HG03060 (cell line): ENCODE measurements around the gene CTAG1B.
"Not testable (repeated sequence)": the region's sequence is repeated elsewhere in the genome, so short reads cannot be mapped to it uniquely, and the experiment has no call there.

ENCODE experiments used
- ATAC-seq: cut with Tn5 transposase; IDR thresholded peaks from one replicate; pipeline ENCODE4 v1.9.1; 2021; ENCODE audit warnings: low read depth, moderate number of reproducible peaks; ENCODE audit not compliant: unreplicated experiment

Gene CTAG1B

GRCh38 chrX:154619182-154619581, at the start of gene CTAG1B:
Gene CTAG1B (minus strand): TSS chrX:154619282. CDS start chrX:154619218, 64 bp downstream.
- ATAC-seq, result not testable (repeated sequence)

- no peak for ATAC-seq
Measured at GRCh38 chrX:154661899-154662298, 42.8 kb upstream of the CTAG1B start.

- no peak for ATAC-seq
Measured at GRCh38 chrX:154661170-154661569, 42.1 kb upstream of the CTAG1B start.

GRCh38 chrX:154660541-154660940, 41.5 kb upstream of the CTAG1B start:
- ATAC-seq, result no peak

GRCh38 chrX:154658957-154659356, 39.9 kb upstream of the CTAG1B start:
- ATAC-seq, result no peak

- no peak for ATAC-seq
Measured at GRCh38 chrX:154658187-154658586, 39.1 kb upstream of the CTAG1B start.

- ATAC-seq, result no peak
Measured at GRCh38 chrX:154657226-154657805, 38.2 kb upstream of the CTAG1B start.

- no peak for ATAC-seq
Measured at GRCh38 chrX:154655786-154656185, 36.7 kb upstream of the CTAG1B start.

- no peak for ATAC-seq
Measured at GRCh38 chrX:154655346-154655745, 36.3 kb upstream of the CTAG1B start.

- ATAC-seq, result no peak
Measured at GRCh38 chrX:154654925-154655324, 35.8 kb upstream of the CTAG1B start.

- ATAC-seq, result no peak
Measured at GRCh38 chrX:154654372-154654771, 35.3 kb upstream of the CTAG1B start.

GRCh38 chrX:154653413-154653812, 34.3 kb upstream of the CTAG1B start, which contains the start of gene CTAG2:
Gene CTAG2 (minus strand): TSS chrX:154653579. CDS start chrX:154653515, 64 bp downstream.
- not testable (repeated sequence) for ATAC-seq

GRCh38 chrX:154653048-154653401, 33.9 kb upstream of the CTAG1B start:
- no peak for ATAC-seq

- ATAC-seq, result no peak
Measured at GRCh38 chrX:154652311-154653047, 33.4 kb upstream of the CTAG1B start.

- no peak for ATAC-seq
Measured at GRCh38 chrX:154650221-154650510, 31.1 kb upstream of the CTAG1B start.

GRCh38 chrX:154649503-154650220, 30.6 kb upstream of the CTAG1B start:
- ATAC-seq, result no peak

GRCh38 chrX:154648931-154649330, 29.8 kb upstream of the CTAG1B start:
- ATAC-seq, result no peak

GRCh38 chrX:154645745-154646378, 26.8 kb upstream of the CTAG1B start:
- not testable (repeated sequence) for ATAC-seq

- not testable (repeated sequence) for ATAC-seq
Measured at GRCh38 chrX:154643708-154644107, 24.6 kb upstream of the CTAG1B start.

- not testable (repeated sequence) for ATAC-seq
Measured at GRCh38 chrX:154641740-154642139, 22.7 kb upstream of the CTAG1B start.

GRCh38 chrX:154633661-154634060, 14.6 kb upstream of the CTAG1B start:
- not testable (repeated sequence) for ATAC-seq
